ENCODE measurements around the gene STK25.

The STK25 gene

GRCh38 chr2:241539616-241540374 lies 31.4 kb upstream of the STK25 start:
- no peak for DNase-seq (ENCODE audit: low read depth)
- H3K4me3 ChIP-seq (replicated peaks; ENCODE audit: low read depth, low read length), result no peak overlapping the region
- TF ChIP-seq, protein P1, sequence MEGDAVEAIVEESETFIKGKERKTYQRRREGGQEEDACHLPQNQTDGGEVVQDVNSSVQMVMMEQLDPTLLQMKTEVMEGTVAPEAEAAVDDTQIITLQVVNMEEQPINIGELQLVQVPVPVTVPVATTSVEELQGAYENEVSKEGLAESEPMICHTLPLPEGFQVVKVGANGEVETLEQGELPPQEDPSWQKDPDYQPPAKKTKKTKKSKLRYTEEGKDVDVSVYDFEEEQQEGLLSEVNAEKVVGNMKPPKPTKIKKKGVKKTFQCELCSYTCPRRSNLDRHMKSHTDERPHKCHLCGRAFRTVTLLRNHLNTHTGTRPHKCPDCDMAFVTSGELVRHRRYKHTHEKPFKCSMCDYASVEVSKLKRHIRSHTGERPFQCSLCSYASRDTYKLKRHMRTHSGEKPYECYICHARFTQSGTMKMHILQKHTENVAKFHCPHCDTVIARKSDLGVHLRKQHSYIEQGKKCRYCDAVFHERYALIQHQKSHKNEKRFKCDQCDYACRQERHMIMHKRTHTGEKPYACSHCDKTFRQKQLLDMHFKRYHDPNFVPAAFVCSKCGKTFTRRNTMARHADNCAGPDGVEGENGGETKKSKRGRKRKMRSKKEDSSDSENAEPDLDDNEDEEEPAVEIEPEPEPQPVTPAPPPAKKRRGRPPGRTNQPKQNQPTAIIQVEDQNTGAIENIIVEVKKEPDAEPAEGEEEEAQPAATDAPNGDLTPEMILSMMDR (IDR thresholded peaks at IDR 0.05; ENCODE audit: low read length, missing control alignments), result no peak

DNA sequence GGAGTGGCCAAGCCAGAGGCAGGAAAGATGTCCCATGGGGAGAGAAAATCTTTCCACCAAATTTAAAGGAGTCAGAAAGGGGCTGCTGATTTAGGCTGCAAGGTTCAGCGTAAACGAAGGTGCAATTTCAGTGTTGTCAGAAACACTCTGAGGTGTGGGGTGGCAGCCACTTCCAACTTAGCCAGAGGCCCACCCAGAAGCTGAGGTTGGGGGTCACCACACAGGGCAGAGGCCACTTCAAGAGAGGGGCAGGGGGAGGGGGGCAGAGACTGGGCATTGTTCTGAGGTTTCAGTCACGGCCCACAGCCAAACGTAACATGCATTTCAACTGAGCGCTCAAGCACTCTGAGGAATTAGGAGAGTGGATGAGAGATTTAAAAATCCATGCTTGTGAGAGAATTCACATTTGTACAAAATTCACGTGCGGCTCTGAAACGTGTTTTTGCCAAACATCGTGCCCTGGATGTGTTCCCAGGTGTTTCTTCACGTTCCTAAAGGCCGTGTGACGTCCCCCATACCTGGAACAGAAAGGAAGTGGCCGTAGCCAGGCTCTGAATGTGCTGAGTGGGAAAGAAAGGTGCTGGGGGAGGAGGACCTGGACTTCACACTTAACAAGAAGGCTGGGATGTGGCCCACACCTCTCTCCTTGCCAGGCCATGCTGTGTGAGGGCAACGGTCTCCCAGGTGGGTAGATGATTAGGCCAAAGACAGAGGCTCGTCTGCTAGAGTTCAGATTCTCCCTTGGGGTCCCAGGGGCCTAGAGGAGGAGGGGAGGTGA lies 30.6 kb upstream of the STK25 start:
- no peak overlapping the region for H3K4me3 ChIP-seq (replicated peaks; ENCODE audit: low read depth, low read length)
- TF ChIP-seq, protein P1 (IDR thresholded peaks at IDR 0.05; ENCODE audit: low read length, missing control alignments), result no peak
- DNase-seq (ENCODE audit: low read depth), result no peak

- DNase-seq (ENCODE audit: low read depth), result no peak
- H3K4me3 ChIP-seq (replicated peaks; ENCODE audit: low read depth, low read length), result no peak overlapping the region
- TF ChIP-seq, protein P1 (IDR thresholded peaks at IDR 0.05; ENCODE audit: low read length, missing control alignments), result no peak
Measured at GRCh38 chr2:241535871-241536655, 27.7 kb upstream of the STK25 start.

GRCh38 chr2:241534701-241535375 lies 26.5 kb upstream of the STK25 start:
- TF ChIP-seq, protein P1 (IDR thresholded peaks at IDR 0.05; ENCODE audit: low read length, missing control alignments), result no peak
- DNase-seq (ENCODE audit: low read depth), result no peak
- H3K4me3 ChIP-seq (replicated peaks; ENCODE audit: low read depth, low read length), result no peak overlapping the region

DNA sequence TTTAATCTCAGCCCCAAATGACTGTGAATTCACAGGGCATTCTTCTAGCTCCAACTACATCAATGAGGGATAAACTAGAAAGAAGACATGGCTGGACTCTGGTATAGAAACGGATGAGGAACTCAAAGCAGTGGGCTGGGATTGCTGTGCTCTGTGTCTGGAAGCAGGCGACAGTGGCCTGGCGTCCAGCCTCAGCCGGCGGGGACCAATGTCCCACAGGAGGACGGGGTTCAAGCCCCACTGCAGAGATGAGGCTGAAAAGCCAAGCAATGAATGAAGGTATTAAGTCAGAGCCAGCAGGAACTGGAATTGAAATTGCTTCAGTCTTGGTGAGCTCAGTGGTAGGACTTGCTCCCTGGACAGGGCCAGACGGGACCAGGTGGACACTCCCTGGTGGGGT lies 25.9 kb upstream of the STK25 start:
- no peak overlapping the region for H3K4me3 ChIP-seq (replicated peaks; ENCODE audit: low read depth, low read length)
- no peak for DNase-seq (ENCODE audit: low read depth)
- TF ChIP-seq, protein P1 (IDR thresholded peaks at IDR 0.05; ENCODE audit: low read length, missing control alignments), result no peak

Data from fibroblast of pulmonary artery (primary cell).